HG02623 (cell line): ENCODE data around the gene SGCE.

ENCODE experiments used
- ATAC-seq: cut with Tn5 transposase; IDR thresholded peaks from one replicate; pipeline ENCODE4 v1.9.1; 2021; ENCODE audit warnings: moderate library complexity; ENCODE audit not compliant: unreplicated experiment

Gene SGCE

DNA sequence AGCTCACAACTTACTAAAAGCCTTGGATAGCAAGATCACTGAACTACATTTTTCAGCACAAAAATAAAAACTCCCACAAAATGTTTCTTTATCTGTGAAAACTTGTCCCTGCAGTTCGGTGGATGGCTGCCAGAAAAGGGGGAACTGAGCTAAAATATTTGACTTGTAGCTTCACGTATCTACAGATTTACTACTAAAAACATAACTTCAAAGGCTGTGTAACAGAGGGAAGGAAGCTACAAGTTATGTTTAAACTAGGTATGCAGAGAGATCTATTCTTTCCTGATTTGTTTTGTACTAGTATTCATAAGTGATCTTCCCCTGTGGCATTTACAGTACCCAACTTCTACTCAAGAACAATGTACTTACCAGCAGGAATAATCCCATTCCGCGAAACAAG lies 25.1 kb downstream of the SGCE start:
- no peak for ATAC-seq

DNA sequence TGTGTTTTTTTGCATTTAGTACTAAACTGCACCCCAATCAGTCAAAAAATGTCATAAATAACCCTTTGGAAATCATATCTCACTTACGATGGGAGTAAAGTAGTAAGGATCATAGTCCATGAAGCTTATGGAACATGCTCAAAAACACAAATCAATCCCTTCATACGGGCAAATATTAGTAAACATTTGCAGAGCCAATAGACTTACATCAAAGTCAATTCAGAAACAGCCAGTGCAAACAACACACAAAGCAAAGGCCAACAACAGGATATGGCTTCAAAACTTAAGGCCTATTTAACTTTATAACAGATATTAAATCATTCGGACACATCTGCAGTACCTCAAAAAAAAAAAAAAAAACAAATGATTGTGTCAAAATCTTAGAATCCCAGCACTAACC lies 32.1 kb downstream of the SGCE start:
- ATAC-seq: no peak

DNA sequence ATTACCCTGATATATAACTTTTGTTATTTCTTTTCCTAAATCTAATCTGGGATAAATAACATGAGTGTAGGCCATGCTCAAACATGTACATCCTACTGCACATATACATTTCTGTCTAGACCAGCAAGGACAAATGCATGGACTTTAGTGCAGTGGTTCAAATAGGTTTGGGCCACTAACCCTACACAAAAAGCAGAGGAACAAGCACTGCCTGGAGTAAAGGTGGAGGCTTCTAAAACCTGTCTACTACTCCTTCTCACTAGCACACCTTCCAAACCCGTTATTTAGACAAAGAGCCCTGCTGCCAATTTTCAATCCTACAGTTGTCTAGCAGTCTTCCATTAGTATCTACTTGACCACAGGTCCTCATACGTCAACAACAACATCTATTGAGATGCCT lies 34.8 kb downstream of the SGCE start:
- no peak for ATAC-seq

DNA sequence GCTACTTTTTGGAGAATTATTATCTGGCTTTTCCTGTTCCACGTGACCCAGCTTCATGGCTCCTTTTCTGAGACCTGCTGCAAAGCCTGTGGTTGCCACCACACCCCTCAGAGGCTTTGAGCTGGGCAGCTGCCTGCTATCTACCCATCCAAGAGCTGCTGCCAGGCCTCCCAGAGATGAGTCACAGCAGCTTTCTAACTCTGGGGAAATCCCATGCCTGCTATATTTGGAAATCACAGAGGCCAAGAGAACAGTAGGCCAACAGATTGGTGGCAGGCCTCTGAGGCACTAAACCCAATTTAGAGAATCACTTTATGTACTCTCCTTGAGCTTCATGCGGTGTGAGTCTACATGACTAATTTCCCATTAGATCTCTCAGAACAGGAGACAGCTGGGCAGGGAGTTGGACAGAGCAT lies 35.2 kb downstream of the SGCE start:
- peak; percentile 96 for ATAC-seq

DNA sequence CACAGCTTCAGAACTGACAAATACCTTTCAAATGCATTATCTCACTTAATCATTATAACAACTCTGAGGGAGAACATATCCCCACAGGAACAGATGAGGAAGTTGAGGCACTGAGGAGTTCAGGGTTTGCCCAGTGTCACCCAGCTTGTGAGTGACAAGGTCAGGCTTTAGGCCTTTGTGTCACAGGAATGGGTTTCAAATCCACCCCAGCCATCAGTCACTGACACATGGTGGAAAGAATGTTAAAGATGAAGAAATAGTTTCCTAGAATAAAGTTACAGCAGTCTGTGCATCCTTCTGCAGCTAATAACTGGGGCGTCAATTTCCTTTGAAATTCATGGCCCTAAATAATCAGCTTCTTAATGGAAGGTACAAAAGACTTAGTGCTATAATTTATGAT lies 37.8 kb downstream of the SGCE start:
- ATAC-seq: no peak

DNA sequence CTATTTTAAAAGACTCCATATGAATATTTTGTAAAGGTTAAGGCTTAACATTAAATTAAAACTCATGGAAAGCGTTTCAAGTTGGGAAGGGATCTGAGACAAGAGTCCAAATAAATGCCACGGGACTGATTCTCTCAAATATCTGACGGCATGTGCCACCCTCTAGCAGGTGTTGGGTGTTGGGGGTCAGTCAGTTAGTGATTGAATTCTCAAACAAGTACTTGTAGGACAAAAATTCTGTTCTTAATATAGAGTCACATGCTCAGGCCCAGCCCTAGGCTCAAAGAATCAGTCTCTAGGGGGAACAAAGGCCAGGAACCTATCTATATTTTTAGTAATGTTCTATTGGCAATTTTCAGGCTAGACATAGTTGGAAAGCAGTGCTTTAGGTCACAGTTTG lies 39.1 kb downstream of the SGCE start:
- no peak for ATAC-seq

DNA sequence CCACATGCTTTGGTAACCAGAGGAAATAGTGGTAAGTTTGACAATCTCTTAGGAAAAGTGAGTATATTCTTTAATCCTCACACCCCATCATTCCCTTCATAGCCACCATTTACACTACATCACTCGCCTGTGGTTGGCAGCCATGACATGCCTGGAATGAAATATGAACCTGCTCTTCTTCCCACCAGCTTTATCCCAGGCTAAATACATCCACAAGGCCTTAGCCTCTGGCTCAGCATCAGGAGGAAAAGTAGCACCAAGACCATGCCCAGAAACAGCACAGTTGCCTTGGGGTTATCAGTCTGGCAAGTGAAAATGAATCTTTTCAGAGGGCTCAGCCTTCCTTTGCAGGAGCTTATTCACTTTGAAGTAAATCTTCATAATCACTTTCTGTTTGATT lies 40.3 kb downstream of the SGCE start:
- ATAC-seq: no peak

DNA sequence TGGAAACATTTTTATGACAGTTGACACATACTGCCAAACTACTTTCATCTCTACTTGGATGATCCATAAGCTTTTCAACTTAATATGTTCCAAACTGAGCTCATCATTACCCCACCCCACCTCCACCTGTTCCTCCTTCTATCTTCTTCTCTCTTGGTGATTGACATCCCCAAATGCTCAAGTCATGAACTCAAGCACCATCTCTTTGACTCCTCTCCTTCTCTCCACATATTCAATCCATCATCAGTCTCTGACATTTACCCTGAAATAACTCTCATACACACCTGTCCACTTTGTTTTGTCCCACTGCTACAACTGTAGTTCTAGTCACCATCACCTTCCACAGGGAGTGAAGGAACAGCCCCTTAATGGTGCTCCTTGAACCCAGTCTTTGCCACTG lies 43.3 kb downstream of the SGCE start:
- no peak for ATAC-seq

DNA sequence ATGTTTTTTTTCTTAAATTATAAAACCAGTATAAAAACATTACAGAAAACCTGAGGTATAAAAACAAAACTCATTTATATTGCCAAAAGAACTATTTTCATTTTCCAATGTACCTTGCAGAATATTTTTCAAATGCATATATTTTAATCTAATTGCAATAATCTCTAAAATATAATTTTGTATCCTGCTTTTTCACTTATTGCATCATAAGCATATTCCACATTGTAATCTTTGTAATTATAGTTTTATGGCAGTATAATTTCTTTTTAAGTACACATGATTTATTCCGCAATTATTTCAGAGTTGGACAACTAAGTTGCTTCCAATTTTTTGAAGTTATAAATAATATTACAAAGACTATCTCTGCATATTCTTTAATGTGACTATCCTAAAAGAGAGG lies 43.7 kb downstream of the SGCE start:
- ATAC-seq: no peak

DNA sequence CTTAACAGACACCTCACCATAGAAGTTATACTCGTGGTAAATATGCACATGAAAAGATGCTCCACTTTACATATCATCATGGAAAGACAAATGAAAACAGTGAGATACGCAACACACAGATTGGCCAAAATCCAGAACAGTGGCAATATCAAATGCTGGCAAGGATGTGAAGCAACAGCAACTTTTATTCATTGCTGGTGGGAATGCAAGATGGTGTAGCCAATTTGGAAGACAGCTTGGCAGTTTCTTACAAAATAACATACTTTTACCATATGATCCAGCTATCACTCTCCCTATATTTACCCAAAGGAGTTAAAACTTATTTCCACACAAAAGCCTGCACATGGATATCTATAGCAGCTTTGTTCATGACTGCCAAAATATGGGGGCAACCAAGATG lies 46.4 kb downstream of the SGCE start:
- ATAC-seq: no peak

DNA sequence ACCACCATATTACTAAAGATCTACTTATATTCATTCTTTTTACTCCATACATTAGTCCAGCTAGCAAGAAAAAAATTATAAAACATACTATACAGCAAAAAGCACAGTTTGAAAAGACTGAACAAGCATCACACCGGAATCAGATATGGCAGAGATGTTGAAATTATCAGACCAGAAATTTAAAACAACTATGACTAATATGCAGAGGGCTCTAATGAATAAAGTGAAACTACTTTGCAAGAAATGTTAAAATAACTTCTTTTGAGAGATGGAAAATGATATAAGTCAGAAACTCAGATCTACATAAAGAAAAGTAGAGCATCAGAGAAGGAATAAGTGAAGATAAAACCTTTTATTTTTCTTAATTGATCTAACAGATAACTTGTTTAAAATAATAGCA lies 50.9 kb downstream of the SGCE start:
- ATAC-seq: no peak

DNA sequence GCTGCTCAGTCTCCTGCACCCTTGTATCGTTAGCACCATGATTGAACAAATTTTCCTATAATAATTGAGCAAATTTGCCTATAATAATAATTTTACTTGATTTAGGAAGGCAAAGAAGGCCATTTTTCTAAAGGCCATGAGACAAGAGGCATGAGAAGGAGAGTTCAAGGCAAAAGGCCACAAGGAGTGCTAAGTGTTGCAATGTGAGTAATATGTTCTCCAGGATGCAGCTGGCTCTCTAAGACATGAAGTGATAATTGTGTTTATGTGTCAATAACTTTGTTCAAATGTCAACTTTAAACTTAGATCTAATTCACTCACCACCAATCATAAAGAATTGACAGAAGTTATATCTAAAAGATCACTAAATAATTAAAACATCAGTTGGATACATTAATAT lies 53.8 kb downstream of the SGCE start:
- ATAC-seq: no peak

DNA sequence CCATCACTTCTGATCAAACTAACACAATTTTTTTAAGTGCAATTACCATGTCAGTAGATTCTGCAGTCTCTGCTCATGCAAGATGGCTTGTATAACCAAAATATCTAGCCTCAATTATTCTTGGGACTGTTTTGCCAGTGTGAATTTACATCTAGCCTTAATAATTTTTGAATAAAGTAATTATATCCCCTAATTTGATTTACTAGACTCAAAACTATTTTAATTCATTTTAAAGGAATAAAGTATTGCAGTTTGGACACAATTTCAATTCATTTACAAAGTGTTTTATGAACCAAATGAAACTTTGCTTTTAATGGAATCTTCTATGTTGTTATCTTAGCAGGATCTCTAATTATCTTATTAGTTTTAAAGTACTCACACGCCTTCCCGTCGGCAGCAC lies 55.7 kb downstream of the SGCE start:
- no peak for ATAC-seq

DNA sequence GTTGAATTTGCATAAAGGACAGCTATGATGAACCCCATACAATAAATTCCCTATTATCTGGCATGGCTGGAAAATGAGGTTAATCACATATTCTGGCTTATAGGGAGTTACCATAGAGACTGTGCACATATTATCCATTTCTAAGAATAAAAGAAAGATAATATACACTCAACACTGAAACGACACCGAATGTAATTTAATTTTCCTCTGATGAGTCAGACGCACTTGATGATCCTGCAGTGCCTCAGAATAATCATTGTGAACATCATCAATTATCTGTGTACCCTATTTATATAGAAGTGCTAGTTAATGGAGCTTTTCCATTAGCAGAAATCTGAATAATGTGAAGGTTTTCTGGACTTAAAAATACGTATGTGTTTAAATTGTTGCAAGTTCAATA lies 60.2 kb downstream of the SGCE start:
- no peak for ATAC-seq

DNA sequence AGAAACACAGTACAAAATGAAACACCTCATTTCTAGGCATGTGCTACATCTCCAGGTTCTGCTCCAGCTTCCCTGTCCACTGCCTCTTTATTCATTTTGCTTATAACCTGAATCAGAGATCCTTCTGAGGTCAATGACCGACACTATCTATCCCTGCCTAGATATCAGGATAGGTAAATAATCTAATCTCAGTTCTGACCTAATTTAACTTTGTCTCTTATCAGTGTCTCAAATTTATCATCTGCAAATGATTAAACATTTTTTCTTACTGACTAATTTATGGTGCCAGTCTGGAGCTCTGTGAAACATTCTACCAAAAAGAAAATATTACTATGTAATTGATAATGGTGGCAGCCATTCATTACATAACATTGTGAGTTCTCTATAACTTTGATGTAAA lies 61.1 kb downstream of the SGCE start:
- no peak for ATAC-seq

DNA sequence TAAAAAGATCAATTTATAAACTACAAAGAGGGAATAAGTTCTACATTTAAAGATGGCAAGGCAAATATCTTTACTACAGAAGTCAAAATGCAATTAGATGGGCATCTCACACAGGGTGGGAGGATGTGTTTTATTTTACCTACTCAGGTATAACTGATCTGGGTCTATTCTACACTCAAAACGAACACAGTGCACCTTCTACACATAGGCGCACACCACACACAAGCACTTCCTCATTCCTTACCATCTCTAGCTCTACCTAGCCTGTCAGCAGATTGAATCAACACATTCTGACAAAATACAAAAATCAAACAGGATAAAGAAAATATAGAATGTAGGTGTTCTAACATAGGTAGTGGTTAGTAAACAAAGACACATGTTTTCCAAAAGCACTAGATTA lies 64.8 kb downstream of the SGCE start:
- no peak for ATAC-seq

DNA sequence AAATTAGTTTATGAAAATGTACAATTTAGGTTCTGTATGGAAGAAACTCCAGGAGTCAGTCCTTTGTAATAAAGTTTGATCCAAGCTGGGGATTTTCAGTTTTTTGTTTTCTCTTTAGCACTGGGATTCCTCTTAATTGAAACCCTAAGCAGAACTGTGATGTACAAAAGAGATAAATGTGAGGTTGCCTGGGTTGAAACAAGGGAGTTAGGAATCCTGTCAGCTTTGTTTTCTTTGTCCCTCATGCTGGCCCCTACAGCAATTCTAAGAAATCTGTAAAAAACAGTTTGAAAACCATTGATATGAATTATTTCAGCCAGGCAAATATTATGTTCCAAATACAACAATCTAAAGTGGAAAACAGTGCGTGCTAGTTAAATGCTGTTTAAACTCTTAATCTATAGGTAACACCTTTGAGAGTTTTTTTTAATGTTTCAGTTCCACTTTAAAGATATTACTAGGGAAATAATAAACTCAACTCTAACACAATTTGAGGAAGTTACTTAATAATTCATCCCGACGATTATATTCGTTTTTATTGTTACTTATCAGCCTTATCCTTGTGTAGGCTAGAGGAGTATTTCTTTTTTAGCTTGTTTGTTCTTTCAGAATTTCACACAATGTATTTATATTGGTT lies 65.3 kb downstream of the SGCE start:
- ATAC-seq: no peak

DNA sequence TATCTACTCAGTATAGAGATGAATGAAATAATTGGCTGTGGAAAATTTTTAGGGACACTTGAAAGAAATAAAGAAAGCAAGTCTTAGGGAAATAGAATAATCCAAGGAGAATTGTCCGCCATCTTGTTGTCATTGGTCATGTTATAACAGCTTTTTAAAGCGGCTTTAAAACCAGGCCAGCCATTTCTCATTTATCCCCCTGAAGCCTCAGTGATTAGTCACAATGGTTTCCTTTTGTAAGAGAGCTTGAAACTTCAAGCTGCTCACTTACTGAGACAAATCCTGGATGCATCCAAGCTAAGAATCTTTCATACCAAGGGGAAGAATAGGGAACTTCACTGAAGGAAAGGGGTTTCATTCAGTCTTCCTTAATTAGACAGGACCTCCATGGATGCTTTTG lies 67.9 kb downstream of the SGCE start:
- ATAC-seq: no peak

DNA sequence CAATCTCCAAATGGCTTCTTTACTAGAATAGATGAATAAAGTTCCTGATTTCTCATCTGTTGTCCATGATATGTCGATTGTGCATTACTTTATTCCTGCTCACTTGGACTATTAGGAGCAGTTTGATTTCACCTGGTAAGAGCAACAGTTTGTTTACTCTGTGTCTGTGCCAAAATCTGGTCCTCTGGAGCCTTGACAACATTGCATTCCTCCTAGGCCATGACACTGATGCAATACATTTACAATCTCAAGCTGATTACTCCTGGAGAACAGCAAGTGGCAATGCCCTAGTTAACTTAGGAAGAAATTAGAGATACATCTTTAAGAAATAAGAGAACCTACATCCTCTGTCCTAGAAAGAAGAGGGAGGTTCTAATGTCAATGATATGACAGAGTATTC lies 71.8 kb downstream of the SGCE start:
- no peak for ATAC-seq

DNA sequence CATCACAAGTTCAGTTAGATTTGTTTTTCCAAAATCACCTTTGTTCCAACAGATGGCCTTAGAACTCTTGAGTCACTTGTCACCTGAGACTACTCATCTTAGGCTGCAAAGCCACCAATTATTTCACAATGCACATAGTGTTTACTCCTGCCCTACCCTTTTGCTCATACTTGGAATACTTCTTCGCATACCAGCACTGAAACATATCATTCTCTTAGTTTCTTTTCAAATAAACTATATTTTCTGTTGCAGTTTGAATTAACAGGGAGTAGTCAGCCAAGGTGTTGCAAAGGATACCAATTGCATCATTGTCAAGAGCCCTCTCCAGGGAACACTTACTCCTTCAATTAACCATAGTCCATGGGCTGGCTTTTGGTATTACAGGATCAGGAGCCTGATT lies 75.3 kb downstream of the SGCE start:
- ATAC-seq: no peak

DNA sequence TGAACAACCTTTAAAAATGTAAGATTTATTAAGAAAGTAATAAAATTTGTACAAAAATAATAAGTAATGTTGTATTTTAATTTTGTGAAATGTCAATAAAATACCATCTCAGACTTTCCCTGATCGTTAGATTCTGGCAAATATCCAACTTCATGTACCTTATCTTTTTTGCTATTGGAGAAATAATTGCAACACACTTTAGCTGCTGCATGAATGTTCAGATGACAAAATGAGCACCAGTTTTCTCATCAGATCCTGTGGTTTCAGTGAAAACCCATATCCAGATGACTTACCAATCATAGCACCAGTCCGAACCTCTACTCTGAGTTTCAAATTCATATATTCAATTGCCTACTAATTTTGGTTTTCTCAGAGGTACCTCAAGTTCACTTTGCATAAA lies 76.5 kb downstream of the SGCE start:
- ATAC-seq: no peak

DNA sequence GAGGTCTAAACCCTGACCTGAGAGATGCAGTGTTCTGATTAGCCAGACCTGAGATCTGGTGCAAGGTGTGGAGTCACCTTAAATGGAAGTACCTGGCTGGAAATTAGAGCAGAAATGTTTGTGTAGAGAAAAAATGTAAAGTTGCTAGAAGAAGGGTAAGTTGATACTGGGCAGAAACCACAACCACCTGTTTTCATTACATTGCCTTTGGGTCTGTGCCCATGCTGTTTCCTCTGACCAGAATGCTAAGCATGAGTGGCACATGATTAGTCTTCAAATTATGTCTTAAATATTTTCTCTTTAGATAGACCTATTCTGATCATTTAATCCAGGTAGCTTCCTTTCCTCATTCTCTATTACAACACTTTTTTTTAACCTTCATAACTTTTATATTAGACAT lies 77.3 kb downstream of the SGCE start:
- ATAC-seq: no peak

DNA sequence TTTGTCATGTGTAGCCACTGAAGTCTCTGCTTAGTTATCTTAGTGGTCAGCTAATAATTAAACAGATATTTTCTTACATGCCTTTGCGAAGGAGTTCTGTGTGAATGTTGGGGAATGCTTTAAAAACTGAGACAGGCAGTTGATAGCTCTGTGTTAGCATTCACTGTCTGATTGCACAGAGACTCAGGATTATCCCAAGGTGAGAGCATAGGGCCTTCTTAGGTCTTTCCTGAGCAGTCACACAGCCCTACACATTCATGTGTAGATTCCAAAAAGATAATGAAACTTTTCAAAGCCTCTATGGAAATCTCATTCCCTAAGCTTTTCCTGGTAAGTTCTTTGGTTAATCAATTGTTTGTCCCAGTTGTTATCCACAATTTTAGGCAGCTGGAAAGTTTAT lies 78.6 kb downstream of the SGCE start:
- ATAC-seq: no peak

DNA sequence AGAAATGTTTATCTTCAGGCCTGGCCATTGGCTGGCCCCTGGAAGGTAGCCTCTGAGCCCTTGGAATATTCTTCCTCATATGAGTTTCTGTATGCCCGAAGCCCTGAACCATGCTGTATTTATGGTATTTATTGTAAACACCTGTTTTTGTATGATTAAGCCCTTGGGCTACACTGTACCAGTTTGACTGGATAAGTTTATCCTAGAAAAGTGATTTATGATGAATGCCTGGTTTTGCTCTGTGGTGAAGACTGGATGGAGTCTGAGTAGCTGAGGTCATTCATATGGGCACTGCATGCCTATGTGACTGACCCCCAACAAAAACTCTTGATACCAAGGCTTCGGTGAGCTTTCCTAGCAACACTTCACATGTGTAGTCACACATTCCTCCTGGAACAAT lies 79.6 kb downstream of the SGCE start:
- ATAC-seq: no peak
